GM18498 (cell line): ENCODE results near the gene SAPCD2.

ENCODE experiments used
- ATAC-seq: cut with Tn5 transposase; IDR thresholded peaks from one replicate; pipeline ENCODE4 v1.9.1; 2021; ENCODE audit warnings: mild to moderate bottlenecking, moderate library complexity; ENCODE audit not compliant: unreplicated experiment

The SAPCD2 gene

DNA sequence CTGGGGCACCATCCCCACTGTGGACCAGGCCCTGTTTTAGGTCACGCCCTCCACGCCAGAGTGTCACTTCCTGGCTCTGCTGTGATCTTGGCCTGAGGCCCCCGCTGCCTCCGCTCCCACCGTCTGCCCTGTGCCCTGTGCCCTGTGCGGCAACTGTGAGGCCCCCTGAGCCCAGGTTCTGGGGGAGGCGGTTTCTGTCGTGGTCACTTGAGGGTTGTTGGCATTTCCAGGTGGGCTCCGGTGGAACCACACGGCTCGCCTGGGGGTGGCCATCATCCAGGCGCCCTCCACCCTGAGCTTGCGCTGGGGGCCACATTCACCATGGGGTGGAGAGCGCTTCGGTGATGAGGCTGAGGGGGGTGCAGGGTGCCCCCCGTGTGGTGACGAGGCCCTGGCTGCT, 37.6 kb upstream of the SAPCD2 start:
- no peak for ATAC-seq

DNA sequence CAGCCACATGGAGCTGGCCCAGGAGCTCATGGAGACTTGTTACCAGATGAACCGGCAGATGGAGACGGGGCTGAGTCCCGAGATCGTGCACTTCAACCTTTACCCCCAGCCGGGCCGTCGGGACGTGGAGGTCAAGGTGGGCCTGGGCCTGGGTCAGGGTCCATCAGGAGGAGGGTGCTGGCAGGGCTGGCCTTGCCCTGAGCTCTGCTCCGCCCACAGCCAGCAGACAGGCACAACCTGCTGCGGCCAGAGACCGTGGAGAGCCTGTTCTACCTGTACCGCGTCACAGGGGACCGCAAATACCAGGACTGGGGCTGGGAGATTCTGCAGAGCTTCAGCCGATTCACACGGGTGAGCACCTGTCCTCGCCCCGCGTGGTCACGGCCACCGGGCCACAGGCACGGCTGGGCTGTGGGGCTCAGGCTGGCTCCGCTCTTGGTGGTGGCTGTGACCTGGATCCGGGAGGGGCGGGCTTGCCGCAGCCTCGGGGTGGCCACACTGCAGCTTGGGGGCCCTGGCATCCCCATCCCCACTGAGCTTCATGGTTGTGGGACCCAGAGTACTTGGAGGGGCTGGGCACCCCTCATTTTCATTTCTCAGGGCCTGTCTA, 37.1 kb upstream of the SAPCD2 start:
- no peak for ATAC-seq

GRCh38 chr9:137106662-137107250, 36.4 kb upstream of the SAPCD2 start:
- no peak for ATAC-seq

DNA sequence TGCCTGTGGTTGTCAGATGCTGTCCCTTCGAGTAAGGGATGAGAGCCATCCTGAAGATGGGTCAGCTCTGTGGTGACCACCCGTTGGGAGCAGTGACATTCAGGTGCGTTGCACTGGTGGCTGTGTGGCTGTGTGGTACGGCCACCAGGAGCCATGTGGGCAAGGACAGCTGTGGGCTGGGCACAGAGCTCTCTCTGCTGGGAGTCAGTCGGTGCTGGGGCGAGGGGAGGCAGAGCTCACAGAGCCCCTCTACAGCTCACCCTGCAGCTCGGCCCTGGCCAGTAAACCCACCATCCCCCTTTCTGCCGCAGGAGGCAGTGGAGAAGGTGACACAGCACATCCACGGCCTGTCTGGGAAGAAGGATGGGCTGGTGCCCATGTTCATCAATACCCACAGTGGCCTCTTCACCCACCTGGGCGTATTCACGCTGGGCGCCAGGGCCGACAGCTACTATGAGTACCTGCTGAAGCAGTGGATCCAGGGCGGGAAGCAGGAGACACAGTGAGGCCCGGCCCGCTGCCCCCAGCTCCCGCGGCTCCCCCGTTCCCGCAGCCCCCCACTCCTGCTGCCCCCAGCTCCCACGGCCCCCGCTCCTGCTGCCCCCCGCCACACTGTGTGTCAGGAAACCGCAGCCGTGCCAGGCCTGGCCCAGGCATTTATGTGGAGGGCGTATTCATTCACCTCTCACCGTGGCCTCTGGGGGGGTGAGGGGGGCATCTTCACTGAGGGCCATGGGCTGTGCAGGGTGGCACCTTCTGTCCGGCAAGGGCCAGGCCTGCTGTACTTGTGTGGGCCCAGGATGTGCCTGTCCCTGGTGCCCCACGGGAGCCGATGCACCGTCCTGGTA, 35.7 kb upstream of the SAPCD2 start:
- ATAC-seq, result no peak

GRCh38 chr9:137103206-137103999, 33.0 kb upstream of the SAPCD2 start:
- no peak for ATAC-seq

DNA sequence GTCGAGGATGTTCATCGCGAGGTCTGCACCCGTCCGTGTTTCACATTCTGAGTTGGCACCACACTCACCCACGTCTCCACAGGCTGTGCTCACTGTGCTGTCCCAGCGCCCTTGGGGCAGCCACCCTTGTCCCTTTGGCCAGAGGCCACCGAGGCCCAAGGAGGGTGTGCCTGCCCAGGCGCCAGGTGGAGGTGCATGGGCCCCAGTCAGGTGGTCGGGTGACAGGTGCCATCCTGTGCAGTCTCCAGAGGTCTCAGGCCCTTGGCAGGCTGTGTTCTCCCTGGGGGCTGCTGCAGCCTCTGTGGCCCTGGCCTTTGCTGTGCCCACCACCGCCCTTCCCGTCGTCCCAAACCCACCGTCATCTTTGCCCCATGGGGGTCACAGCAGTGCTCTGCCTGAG, 28.9 kb upstream of the SAPCD2 start:
- ATAC-seq, result no peak

GRCh38 chr9:137097761-137098462, 27.6 kb upstream of the SAPCD2 start:
- no peak for ATAC-seq

DNA sequence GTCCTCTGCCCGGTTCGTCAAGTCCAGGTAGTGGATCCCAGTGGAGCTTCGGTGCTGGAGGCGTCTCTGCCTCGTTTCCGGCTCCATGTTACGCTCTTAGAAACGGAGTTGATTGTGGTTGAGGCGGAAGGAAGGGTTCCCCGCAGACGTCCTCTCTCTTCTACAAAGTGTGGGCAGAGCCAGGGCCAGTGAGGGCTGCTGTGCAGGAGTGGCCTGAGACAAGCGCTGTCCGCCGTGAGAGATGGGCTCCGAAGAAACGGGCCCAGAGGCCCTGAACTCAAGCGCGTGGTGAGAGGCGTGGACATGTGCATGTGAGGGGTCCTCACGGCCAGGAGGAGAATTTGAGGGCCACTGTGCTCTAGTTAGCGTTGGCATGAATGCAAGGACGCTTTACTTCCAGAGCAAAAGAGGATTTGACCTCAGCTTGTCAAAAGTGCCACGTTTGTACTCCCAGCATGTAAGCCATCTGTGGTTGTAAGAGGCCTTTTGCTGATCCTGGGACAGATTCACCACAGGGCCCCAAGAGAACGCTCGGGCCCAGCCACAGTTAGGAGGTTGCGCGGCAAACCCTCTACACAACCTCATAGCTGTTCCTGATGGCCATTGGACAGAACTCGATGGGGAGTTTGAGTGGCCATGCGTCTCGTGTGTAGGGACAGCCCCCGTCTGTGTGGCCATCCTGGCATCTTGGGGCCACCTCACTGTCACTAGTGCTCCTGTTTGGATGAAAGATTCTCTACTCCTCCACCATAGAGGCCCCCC, 26.6 kb upstream of the SAPCD2 start:
- no peak for ATAC-seq

- ATAC-seq, result peak; percentile 77
Observed at GRCh38 chr9:137095664-137096517, 25.5 kb upstream of the SAPCD2 start.

GRCh38 chr9:137089232-137089947, 19.0 kb upstream of the SAPCD2 start:
- ATAC-seq, result no peak

- no peak for ATAC-seq
Observed at GRCh38 chr9:137088121-137088520, 17.8 kb upstream of the SAPCD2 start.

- peak; percentile 2 for ATAC-seq
Observed at GRCh38 chr9:137087409-137087925, 17.1 kb upstream of the SAPCD2 start.

- ATAC-seq, result peak; percentile 88
Observed at GRCh38 chr9:137086531-137087408, 16.4 kb upstream of the SAPCD2 start, which contains the start of gene MAN1B1. MAN1B1 (plus strand) TSS chr9:137086985; CDS start chr9:137087000, 15 bp downstream.

DNA sequence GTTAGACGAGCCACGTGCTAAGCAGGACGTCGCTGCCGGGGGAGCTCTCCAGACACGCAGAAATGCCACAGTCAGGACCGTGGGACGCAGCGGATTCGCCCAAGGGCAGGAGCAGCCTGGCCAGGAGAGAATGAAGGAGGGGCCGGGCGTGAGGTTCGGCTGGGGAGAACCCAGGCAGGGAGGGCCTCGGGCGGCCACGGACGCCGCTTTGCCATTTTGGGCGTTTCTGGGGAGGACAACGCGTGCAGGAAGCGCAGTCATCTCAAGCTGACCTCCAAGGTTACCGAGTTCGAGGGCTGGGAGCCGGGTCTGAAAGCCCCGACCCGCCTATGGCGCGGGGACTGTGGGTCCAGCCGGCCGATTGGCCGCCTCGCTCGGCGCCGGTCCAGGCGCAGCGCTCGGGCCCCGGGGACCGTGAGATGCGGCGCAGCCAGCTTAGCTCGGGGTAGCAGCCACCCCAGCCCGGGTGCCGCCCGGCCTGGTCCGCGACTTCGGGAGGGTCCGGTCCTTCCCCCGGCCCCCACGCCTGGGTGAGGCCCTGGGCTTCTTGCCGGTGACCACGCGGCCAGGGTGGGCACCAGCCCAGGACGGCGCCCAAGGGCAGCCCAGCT, 15.7 kb upstream of the SAPCD2 start:
- ATAC-seq, result no peak

DNA sequence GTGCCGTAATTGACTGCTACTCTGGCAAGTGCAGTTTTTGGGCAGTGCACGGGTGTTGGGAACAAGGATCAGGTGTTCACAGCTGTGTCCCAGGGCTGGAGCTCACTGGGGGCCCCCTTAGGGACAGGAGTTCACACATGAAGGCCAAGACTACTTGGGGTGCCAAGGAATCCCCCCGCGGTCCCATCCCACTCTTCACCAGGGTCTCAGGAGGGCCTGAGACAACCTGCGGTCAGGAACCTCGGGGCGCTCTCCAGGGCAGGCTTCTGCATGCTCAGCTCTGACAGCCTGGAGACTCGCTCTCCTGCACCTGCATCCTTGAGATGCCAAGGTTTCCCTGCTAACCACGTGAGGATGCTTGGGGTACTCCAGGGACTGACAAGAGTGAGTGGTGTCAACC, 14.2 kb upstream of the SAPCD2 start:
- no peak for ATAC-seq

GRCh38 chr9:137083394-137084004, 13.1 kb upstream of the SAPCD2 start:
- ATAC-seq, result no peak
